Activated CD8-positive, alpha-beta memory T cell treated with anti-CD3 and anti-CD28 coated beads for 36 hours (primary cell): Measurements from ENCODE around the gene PPFIA1. TPM values are rescaled to one million over a fixed set of nuclear protein-coding genes. Genes with fewer than 3 reads are reported as not detected.

ENCODE experiments used
- CTCF ChIA-PET: fragments of 350-600 bp; sonication (Branson Sonifier 250); formaldehyde crosslinking; loops from one replicate; lab custom pipeline; 2021; ENCODE audit warnings: antibody characterized with exemption; lab: Charles Lee
- POLR2A ChIA-PET: fragments of 350-600 bp; sonication (Branson Sonifier 250); formaldehyde crosslinking; loops from one replicate; lab custom pipeline; 2021; ENCODE audit warnings: antibody characterized with exemption; lab: Charles Lee
- total RNA-seq, 2 experiments: library from RNA; stranded (reverse); gene quantifications; one replicate each; pipeline ENCODE4 v1.2.3, GENCODE V29; 2021

Gene PPFIA1
- total RNA-seq = 10 to 100 TPM; 41.8 to 44.7 TPM

DNA sequence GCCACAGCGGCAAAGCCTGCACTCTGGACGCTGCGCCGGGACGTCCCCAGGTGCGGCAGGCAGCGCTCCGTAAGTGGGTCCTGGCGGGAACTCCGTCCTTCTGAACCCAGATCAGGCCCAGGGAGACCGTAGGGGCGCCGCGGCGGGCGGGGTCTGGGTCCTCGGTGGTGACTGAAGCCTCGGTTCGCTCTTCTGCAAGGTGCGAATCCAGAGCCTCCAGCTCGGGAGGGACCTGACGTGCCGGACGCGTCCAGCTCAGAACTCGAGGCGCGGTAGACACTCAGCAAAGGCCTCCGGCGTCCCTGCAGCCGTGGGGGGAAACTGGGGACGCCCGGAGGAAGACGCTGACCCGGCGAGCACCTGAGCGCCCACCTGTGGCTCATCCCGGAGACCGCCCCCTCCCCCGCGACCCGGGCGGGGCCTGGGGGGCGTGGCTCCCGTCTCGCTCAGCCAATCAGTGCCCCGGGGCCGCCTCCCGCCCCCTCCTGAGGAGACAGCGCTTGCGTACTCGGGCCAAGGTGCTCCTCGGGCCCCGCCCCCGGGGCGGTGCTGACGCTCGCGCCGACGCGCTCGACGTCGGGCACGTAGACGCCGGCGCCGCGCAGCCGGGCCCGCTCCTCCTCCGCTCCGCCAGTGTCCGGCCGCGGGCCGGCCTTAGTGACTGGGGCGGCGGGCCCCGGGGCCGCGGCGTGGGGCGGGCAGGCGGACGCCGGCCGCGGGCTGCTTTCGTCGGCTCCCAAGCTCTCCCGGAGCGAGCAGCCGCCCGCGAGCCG is at the start of gene PPFIA1:
Gene PPFIA1, plus strand, starts transcription at position 587 of the 773 bp plus-strand sequence. CDS start 1,483 bp downstream, outside the sequence.
- CTCF ChIA-PET = interaction anchor here (0.8 kb wide), 1 partner anchor 9 kb away, joined by 3 read pairs; no protein-coding TSS in a partner anchor
- POLR2A ChIA-PET = interaction anchor here (0.6 to 1.7 kb wide), 3 partner anchors 18 to 74 kb away, joined by 3 to 14 read pairs (median 5); partner anchors contain the start of gene FADD

DNA sequence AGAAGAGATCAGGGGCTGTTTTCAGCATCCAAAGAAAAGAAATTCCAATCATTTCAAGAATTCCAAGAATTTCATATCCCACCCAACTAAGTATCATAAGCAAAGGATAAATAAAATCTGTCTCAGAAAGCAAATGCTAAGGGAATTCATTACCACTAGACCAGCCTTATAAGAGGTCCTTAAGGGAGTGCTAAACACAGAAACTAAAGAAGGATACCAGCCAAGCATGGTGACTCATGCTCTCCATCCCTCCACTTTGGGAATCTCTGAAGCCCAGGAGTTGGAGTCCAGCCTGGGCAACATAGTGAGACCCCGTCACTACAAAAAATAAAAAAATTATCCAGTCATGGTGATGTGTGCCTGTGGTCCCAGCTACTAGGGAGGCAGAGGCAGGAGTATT is 49.6 kb upstream of the PPFIA1 start:
- POLR2A ChIA-PET = no interaction called here
- CTCF ChIA-PET = no interaction called here

DNA sequence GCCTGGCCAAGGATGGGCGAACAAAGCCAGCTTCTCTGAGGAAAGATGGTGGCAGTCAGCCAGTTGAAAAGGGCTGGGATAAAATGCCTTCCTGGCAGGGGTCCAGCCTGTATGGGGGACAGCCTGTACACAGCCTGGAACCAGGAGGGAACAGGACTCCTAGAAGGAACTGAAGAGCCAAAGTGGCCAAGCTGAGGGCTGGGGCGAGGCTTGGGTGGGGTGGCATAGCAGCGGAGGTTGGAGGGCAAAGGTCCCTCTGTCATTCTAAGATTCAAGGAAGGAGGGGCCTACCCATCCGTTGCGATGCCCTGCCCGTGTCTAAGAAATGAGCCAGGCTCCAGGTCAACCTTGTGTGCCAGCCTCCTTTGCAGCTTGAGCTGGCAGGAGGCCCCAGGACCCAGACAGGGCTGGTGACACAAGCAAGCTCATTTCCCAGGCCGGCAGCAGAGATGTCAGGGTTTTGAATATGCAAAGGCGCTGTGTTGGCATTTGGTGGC is 44.8 kb upstream of the PPFIA1 start:
- ChIA-PET POLR2A (interaction anchor here (0.6 kb wide), 1 partner anchor 45 kb away, joined by 3 read pairs; no protein-coding TSS in a partner anchor), CTCF (no interaction called here)

DNA sequence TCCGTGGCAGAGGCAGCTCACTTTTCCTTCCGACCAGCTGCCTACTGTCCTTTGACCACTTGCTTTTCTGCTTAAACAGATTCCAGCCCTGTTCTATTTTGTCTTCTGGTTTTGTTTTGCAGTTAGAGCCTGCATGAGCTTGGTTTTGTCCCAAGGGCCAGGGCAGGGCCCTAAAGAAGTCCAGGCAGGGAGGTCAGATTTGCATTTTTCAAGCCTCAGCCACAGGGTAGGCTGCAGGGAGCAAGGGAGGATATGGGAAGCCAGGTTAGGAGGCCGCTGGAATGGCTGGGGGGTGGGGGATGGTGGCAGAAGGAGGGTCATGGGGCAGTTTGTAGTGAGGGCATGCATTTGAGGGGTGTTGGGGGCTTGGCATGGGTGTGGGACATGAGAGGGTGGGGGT is 44.3 kb upstream of the PPFIA1 start:
- POLR2A ChIA-PET = interaction anchor here (0.6 kb wide), 1 partner anchor 45 kb away, joined by 3 read pairs; no protein-coding TSS in a partner anchor
- CTCF ChIA-PET = no interaction called here

DNA sequence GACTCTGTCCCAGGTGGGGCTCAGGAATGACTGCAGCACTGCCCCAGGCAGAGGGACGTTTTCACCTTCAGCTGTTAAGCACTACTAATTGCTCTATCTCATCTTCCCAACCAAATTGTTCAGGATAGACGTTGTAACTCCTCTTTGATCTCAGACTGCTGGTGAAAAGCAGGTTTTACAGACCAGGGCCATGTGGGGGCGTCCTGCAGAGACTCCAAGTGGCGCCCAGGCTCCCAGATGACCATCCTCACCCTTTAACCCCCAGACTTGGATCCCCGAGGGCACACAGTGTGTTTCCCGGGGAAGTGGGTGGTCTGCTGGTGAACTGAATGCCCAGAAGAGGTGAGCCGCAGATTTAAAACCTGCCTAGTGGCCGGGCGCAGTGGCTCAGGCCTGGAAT is 43.5 kb upstream of the PPFIA1 start:
- ChIA-PET CTCF (no interaction called here), POLR2A (no interaction called here)

DNA sequence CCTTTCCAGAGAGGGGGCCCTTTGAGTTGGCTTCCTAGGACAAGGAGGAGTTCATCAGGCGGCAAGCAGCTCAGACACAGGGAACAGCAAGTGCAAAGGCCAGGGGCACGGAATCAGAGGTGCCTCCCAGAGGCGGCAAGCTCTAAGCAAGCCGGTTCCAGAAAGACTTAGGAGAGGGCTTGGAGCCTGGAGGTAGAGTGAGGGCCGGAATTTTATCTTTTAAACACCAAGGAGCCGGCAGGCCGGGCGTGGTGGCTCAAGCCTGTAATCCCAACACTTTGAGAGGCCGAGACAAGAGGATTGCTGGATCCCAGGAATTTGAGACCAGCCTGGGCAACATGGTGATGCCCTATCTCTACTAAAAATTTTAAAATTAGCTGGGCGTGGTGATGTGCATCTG is 40.8 kb upstream of the PPFIA1 start:
- ChIA-PET POLR2A (no interaction called here), CTCF (no interaction called here)

DNA sequence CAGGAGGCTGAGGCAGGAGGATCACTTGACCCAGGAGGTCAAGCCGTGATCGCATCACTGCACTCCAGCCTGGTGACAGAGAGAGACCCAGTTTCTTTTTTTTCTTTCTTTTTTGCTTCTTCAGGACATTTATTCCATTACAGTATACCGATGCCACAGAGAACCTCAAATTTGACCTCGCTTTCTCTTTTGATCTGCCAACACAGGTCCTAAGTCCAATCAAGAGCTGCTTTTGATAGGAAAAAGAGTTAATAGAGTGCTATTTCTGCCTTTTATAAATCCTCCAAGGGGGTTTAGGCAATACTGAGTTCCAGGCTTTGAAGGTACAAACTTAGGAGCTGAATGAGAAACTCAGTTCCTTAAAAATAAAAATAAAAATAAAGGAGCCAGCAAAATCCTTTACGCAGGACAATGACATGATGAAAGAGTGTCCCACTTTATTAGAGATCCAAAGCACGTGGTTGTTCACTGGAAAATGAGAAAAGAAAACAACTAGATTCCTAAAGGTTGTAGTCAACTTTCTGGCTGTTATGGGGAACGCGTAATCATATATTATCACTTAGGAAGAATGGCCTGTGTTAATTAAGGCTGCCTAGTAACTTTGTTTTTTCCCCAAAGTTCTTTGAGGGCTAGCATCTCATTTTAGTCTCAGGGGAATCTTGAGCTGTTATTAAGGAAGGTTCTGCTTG is 40.2 kb upstream of the PPFIA1 start:
- CTCF ChIA-PET = no interaction called here
- POLR2A ChIA-PET = no interaction called here

DNA sequence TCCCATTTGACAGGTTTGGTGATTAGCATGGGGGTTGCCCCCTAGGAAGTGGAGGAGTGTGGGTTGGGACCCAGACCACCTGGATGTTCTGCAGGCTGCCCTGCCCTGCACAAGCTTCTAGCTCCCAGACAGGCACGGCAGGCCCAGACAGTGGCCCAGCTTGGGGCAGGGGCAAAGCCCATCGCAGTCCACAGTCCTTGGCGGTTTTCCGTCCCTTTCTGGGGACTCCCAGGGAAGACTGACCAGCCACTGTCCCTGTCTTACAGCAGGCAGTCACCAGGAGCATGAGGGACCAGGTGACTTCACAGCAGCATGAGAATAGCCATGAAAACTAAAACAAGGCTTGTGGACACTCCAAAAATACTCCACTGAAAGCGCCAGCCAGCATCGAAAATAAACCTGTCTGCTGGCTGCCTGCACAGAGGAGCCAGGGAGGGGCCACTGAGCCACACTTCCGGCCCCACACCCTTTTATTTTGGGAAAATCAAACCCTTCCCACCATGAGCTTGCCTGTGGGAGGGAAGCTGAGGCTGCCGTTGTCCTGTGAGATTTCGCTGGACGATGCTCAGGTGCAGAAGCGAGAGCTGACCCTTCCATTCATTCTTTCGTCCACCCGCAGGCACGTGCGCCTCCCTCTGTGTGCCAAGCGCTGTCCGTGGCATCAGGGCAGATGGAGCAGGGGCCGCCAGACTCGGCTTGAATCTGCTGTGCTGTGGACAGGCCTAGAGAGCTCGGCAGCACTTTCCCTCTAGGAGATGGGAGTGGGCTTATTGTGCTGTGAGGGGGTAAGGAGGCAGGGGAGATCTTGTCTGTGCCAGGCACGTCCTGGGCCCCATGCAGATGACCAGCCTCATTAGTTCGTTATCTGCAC is 39.4 kb upstream of the PPFIA1 start:
- CTCF ChIA-PET = no interaction called here
- POLR2A ChIA-PET = no interaction called here

DNA sequence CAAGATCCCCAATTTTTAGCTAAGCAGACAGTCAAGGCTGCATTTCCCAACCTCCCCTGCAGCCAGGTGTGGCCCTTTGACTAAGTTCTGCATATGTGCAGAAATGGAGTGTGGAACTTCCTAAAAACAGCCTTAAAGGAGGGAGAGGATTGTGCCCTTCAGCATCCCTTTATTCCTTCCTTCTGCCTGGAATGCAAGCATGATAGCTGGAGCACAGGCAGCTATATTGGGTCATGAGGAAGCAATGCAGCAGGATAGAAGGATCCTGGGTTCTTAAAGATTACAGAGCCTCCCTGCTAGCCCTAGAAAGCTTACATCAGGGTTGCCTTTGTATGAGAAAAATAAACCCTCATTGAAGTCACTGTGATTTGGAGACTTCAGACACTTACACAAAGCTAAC is 37.5 kb upstream of the PPFIA1 start:
- ChIA-PET POLR2A (interaction anchor here (0.5 kb wide), 1 partner anchor 21 kb away, joined by 3 read pairs; no protein-coding TSS in a partner anchor), CTCF (no interaction called here)

DNA sequence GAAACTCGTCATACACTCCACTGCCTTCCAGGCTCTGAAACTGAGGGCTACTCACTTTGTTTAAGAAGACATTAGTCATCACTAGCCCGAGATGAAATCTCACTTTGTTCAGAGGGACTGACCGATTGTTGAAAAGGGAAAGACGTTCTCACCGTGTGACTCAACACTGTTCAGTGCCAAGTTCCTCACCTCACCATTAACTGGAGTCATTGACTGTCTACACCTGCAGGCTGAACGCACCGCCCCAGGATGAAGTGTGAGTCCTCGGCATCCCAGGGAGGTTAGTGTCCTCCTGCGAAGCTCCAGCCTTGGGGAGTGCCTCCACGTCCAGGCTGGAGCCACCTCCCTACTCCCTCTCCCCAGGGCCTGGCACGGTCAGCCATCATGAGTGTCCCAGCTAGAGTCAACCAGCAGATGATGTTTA is 37.0 kb upstream of the PPFIA1 start:
- ChIA-PET POLR2A (interaction anchor here (0.5 kb wide), 1 partner anchor 22 kb away, joined by 3 read pairs; no protein-coding TSS in a partner anchor), CTCF (no interaction called here)

DNA sequence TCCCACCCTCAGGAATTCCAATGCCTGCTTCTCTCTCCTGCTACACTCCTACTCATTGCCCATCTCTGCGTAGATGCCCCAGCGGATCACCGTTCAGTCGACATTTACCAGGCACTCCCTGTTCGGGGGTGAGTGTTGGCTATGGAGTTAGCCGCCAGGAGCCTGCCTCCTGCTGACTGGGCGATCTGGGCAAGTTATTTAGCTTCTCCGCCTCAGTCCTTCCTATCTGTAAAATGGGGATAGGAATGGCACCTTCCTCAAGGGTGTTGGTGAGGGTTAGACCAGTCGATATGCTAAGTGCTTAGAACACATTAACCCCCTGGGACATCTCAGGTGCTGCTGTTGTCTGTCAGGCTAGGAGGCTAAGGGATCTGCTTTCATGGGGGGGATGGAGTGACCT is 36.5 kb upstream of the PPFIA1 start:
- ChIA-PET POLR2A (no interaction called here), CTCF (no interaction called here)

DNA sequence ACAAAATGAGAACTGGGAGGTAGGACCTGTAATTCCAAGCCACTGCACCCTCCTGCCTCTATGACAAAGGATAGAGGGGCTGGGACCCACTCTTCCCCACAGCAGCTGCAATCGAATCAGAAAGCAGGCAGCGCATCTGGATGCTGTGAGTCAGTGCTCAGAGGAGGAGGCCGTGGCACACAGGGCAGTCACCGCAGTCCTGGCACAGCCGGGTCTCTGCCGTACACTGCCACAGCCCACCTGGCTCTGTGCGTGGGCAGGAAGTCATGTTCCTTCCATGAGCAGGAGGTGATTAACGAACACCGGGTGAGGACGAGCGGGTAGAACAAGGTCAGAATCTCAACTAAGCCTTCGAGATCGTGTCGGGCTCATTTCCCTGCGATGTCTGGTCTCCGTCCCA is 30.2 kb upstream of the PPFIA1 start:
- ChIA-PET CTCF (no interaction called here), POLR2A (no interaction called here)

DNA sequence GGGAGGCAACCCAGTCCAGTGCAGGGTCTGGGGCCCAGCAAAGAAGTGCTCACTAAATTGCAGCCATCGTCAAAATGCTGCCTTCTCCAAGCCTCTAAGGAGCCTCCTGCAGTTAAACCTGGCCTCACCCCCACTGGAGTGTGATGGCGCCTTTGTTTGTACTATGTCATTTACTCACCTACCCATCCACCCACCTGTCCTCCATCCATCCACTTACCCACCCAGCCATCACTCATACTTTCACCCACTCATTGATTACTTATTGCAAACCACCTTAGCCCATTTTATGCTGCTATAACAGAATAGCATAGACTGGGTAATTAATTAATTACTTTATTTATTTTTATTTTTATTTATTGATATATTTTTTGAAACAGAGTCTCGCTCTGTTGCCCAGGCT is 28.8 kb upstream of the PPFIA1 start:
- CTCF ChIA-PET = no interaction called here

DNA sequence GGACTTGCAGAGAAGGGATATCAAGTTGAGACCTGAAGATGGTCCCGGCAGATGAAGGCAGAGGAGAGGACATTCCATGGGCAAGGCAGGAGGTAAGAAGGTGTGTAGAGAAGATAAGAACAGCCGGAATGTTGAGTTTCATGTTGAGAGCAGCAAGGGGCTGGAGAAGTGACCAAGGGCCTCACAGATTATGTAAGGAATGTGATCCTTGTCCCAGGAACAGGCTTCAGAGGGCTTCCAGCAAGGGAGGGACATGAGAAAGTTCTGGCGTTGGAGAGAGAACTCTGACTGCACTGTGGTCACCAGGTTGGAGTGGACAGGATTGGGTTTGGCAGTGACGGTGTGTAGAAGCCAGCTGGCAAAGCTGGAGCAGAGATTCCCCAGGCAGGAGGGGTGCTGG is 27.6 kb upstream of the PPFIA1 start:
- CTCF ChIA-PET = no interaction called here

More for the DNA sequence above, 28.8 kb upstream of the PPFIA1 start:
- POLR2A ChIA-PET = no interaction called here

DNA sequence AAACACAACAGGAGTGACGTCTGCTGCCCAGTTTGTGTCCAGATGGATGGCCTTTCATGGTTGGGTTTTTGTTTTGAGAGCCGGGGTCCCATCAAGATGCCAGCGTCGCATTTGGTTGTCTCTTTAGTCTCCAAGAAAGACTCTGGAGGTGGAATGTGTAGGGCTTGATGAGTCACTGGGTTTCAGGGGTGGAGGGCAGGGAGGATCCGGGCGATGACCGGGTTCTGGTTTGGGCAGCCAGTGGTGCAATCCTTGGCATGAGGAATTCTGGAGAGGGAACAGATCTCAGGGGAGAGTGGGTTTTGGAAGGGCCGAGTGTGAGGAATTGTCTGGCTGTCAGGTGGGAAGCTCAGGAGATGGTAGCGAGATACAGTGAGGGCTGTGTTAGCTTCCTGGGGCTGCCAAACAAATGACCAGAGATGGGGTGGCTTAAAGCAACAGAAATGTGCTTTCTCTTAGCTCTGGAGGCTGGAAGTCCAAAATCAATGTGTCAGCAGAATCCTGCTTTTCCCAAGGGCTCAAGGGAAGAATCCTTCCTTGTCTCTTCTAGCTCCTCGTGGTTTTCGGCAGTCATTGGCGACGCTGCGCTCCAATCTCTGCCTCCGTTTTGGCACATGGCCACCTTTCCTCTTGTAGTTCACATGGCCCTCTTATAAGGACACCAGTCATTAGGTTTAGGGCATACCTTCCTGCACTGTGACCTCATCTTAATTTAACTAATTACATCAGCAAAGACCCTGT is 26.4 kb upstream of the PPFIA1 start:
- ChIA-PET CTCF (no interaction called here), POLR2A (interaction anchor here (0.7 kb wide), 1 partner anchor 43 kb away, joined by 4 read pairs; no protein-coding TSS in a partner anchor)

More for the DNA sequence above, 27.6 kb upstream of the PPFIA1 start:
- POLR2A ChIA-PET = interaction anchor here (0.7 kb wide), 1 partner anchor 41 kb away, joined by 4 read pairs; no protein-coding TSS in a partner anchor

DNA sequence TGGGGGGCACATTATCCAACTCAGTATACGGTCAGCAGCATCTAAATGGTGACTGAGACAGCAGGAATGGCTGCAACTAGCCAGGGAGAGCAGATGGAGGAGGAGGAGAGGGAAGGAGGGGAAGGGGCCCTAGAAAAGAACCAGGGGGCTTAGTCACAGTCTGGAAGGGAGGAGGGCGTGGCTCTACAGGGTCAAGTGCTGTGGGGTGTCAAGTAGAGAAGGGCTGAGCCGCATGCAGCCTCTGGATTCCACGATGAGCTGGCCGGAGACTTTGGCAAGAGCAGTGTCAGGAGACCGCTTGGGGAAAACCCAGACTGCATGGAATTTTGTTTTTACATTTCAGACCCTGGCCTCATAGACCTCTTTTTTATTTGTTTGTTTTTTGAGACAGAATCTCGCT is 25.8 kb upstream of the PPFIA1 start:
- POLR2A ChIA-PET = no interaction called here
- CTCF ChIA-PET = no interaction called here

DNA sequence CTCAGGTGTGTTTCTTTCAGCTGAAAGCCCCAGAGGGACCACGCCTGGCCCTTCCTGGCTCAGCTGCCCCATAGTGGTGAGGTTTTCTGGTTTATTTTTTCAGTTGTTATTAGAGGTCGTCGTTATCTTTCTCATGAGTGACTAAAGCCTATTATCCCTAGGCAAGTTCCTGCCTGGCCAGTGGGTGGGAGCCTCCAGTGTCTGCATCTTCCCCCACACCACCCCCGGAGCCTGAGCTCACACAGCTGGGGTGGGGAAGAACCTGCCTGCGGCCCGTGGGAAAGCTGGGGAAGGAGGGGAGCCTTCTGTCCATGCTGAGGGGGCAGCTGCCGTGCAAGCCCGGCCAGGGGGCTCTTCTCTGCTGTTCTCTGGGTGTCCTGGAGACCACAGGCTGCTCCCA is 24.3 kb upstream of the PPFIA1 start:
- ChIA-PET CTCF (no interaction called here), POLR2A (no interaction called here)

DNA sequence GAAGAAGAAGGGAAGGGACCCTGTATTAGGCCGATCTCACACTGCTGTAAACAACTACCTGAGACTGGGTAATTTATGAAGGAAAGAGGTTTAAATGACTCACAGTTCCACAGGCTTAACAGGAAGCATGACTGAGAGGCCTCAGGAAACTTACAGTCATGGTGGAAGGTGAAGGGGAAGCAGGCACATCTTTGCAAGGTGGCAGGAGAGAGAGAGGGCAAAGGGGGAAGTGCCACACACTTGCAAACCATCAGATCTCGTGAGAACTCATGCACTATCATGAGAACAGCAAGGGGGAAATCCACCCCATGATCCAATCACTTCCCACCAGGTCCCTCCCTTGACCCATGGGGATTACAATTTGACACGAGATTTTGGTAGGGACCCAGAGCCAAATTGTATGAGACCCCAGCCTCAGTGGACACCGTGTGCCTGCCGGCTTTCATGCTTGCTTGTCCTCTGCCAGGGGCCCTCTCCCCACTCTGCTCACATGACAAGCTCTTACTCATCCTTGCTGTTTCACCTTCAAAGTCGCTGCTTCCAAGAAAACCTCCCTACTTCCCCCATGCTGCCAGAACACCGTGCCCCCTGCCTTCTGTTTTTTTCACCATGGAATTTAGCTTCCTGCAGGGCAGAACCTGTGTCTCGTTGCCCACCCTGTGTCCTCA is 23.3 kb upstream of the PPFIA1 start:
- ChIA-PET CTCF (no interaction called here), POLR2A (interaction anchor here (0.6 kb wide), 1 partner anchor 44 kb away, joined by 3 read pairs; no protein-coding TSS in a partner anchor)
